Stimulated activated naive CD8-positive, alpha-beta T cell treated with anti-CD3 and anti-CD28 coated beads, Interleukin-15, Interleukin-2, amounts not matched to agents 100 U/mL and 50 U/mL, for 24 hours (primary cell): ENCODE data around the gene ARHGAP9.
"Not testable (repeated sequence)": the region's sequence is repeated elsewhere in the genome, so short reads cannot be mapped to it uniquely, and the experiment has no call there.

ENCODE experiments used
- ATAC-seq: fragments of 150-1000 bp; cut with Tn5 transposase; one replicate; pipeline ENCODE4 v1.10.0; 2021
- DNase-seq: peaks from one replicate; pipeline ENCODE4 v3.0.0; 2021

ARHGAP9 gene

GRCh38 chr12:57456737-57457490 lies 22.8 kb downstream of the ARHGAP9 start:
- DNase-seq: no peak
- ATAC-seq: no peak

- DNase-seq (peak; percentile 67), ATAC-seq (peak; percentile 44)
Observed at GRCh38 chr12:57456145-57456700, 23.4 kb downstream of the ARHGAP9 start.

- DNase-seq (no peak), ATAC-seq (no peak)
Observed at GRCh38 chr12:57455374-57456144, 24.1 kb downstream of the ARHGAP9 start.

- DNase-seq (peak; percentile 66), ATAC-seq (no peak)
Observed at GRCh38 chr12:57454566-57455373, 24.9 kb downstream of the ARHGAP9 start, which contains the start of gene INHBE. Gene INHBE, plus strand, starts transcription at chr12:57455307. Its CDS starts 230 bp downstream, at chr12:57455537.

GRCh38 chr12:57454213-57454565 lies 25.5 kb downstream of the ARHGAP9 start:
- ATAC-seq (no peak), DNase-seq (no peak)

- DNase-seq (peak; percentile 80), ATAC-seq (no peak)
Observed at GRCh38 chr12:57452937-57453509, 26.6 kb downstream of the ARHGAP9 start.

GRCh38 chr12:57452181-57452936 lies 27.3 kb downstream of the ARHGAP9 start:
- ATAC-seq: peak; percentile 63
- peak; percentile 46 for DNase-seq

- ATAC-seq (no peak), DNase-seq (no peak)
Observed at GRCh38 chr12:57451233-57451778, 28.4 kb downstream of the ARHGAP9 start.

- DNase-seq: no peak
- no peak for ATAC-seq
Observed at GRCh38 chr12:57450057-57450456, 29.6 kb downstream of the ARHGAP9 start.

GRCh38 chr12:57449375-57449774 lies 30.3 kb downstream of the ARHGAP9 start:
- ATAC-seq (no peak), DNase-seq (no peak)

GRCh38 chr12:57448669-57449068 lies 31.0 kb downstream of the ARHGAP9 start:
- no peak for DNase-seq
- ATAC-seq: no peak

GRCh38 chr12:57446292-57446960 lies 33.2 kb downstream of the ARHGAP9 start:
- DNase-seq: no peak
- ATAC-seq: no peak

- no peak for ATAC-seq
- no peak for DNase-seq
Observed at GRCh38 chr12:57444744-57445143, 34.9 kb downstream of the ARHGAP9 start.

GRCh38 chr12:57444337-57444736 lies 35.3 kb downstream of the ARHGAP9 start:
- not testable (repeated sequence) for DNase-seq, ATAC-seq

- DNase-seq: no peak
Observed at GRCh38 chr12:57441846-57442427, 37.7 kb downstream of the ARHGAP9 start.

GRCh38 chr12:57441393-57441792 lies 38.3 kb downstream of the ARHGAP9 start:
- not testable (repeated sequence) for DNase-seq, ATAC-seq

More at GRCh38 chr12:57441846-57442427, 37.7 kb downstream of the ARHGAP9 start:
- no peak for ATAC-seq

- DNase-seq (no peak), ATAC-seq (no peak)
Observed at GRCh38 chr12:57439762-57440266, 39.9 kb downstream of the ARHGAP9 start.

- ATAC-seq: no peak
Observed at GRCh38 chr12:57438400-57438799, 41.3 kb downstream of the ARHGAP9 start.

GRCh38 chr12:57435293-57435692 lies 44.4 kb downstream of the ARHGAP9 start:
- no peak for ATAC-seq
- peak; percentile 34 for DNase-seq

More at GRCh38 chr12:57438400-57438799, 41.3 kb downstream of the ARHGAP9 start:
- DNase-seq: no peak
